HG02798 (cell line): ENCODE results near the gene WDR64.
A peak's percentile ranks its signal among the peaks of the same experiment; 100 is the strongest.

ENCODE experiments used
- ATAC-seq: cut with Tn5 transposase; IDR thresholded peaks from one replicate; pipeline ENCODE4 v1.9.1; 2021; ENCODE audit warnings: mild to moderate bottlenecking; ENCODE audit not compliant: unreplicated experiment, poor library complexity

The WDR64 gene

GRCh38 chr1:241652012-241652411, at the start of gene WDR64:
WDR64 (plus strand) TSS chr1:241652281; CDS start chr1:241652485, 204 bp downstream.
- ATAC-seq = no peak

GRCh38 chr1:241603731-241604245, 48.3 kb upstream of the WDR64 start:
- ATAC-seq = no peak

GRCh38 chr1:241605146-241605805, 46.8 kb upstream of the WDR64 start:
- ATAC-seq = no peak

GRCh38 chr1:241606544-241606943, 45.5 kb upstream of the WDR64 start:
- no peak for ATAC-seq

- no peak for ATAC-seq
Measured at GRCh38 chr1:241607497-241607896, 44.6 kb upstream of the WDR64 start.

- peak; percentile 28 for ATAC-seq
Measured at GRCh38 chr1:241608379-241609033, 43.6 kb upstream of the WDR64 start.

GRCh38 chr1:241610056-241610815, 41.8 kb upstream of the WDR64 start:
- no peak for ATAC-seq

GRCh38 chr1:241611063-241611462, 41.0 kb upstream of the WDR64 start:
- peak; percentile 90 for ATAC-seq

GRCh38 chr1:241611736-241612135, 40.3 kb upstream of the WDR64 start:
- ATAC-seq = no peak

- ATAC-seq = no peak
Measured at GRCh38 chr1:241612533-241613477, 39.3 kb upstream of the WDR64 start.

- ATAC-seq = no peak
Measured at GRCh38 chr1:241614144-241614543, 37.9 kb upstream of the WDR64 start.

- ATAC-seq = no peak
Measured at GRCh38 chr1:241614572-241614971, 37.5 kb upstream of the WDR64 start.

GRCh38 chr1:241615043-241615974, 36.8 kb upstream of the WDR64 start:
- ATAC-seq = no peak

GRCh38 chr1:241617426-241617825, 34.7 kb upstream of the WDR64 start:
- ATAC-seq = no peak

GRCh38 chr1:241622669-241623068, 29.4 kb upstream of the WDR64 start:
- ATAC-seq = no peak

- ATAC-seq = no peak
Measured at GRCh38 chr1:241624935-241625334, 27.1 kb upstream of the WDR64 start.

- peak; percentile 81 for ATAC-seq
Measured at GRCh38 chr1:241627453-241628259, 24.4 kb upstream of the WDR64 start.

- ATAC-seq = no peak
Measured at GRCh38 chr1:241630005-241630404, 22.1 kb upstream of the WDR64 start.
